A673 (cell line): ENCODE results near the gene RPS6KA3. TPM values are rescaled to one million over a fixed set of nuclear protein-coding genes. Genes with fewer than 3 reads are reported as not detected.

ENCODE experiments used
- BruUV-seq: library from RNA; stranded (reverse); fragments of 400-500 nt; replicated peaks from 2 replicates; lab custom pipeline; 2021; lab: Mats Ljungman, UMichigan
- CTCF ChIA-PET: fragments of 300-600 bp; sonication (Branson Sonifier 250); formaldehyde crosslinking; loops from one replicate; lab custom pipeline; 2022; ENCODE audit warnings: antibody characterized with exemption; lab: Charles Lee
- POLR2A ChIA-PET: fragments of 300-600 bp; sonication (Branson Sonifier 250); formaldehyde crosslinking; loops from one replicate; lab custom pipeline; 2022; ENCODE audit warnings: antibody characterized with exemption; ENCODE audit not compliant: low non-redundant PET; lab: Charles Lee
- DNase-seq: peaks from one replicate; pipeline ENCODE4 v3.0.0-alpha.2; 2015; ENCODE audit warnings: low spot score
- H3K27ac ChIP-seq: fragments of 200-600 bp; sonication (generic); 2 replicates; pipeline ENCODE4 v1.5.1; 2016; ENCODE audit warnings: mixed run types, low read depth, mild to moderate bottlenecking, mixed read lengths, antibody characterized with exemption, low read length; ENCODE audit not compliant: poor library complexity, severe bottlenecking
- H3K27me3 ChIP-seq: fragments of 200-600 bp; sonication (generic); replicated peaks from 2 replicates; pipeline ENCODE4 v1.6.1; 2017; ENCODE audit warnings: mixed run types, low read depth, mild to moderate bottlenecking, mixed read lengths, antibody characterized with exemption, low read length; ENCODE audit not compliant: insufficient read depth, poor library complexity
- H3K36me3 ChIP-seq: fragments of 200-600 bp; sonication (generic); 2 replicates; pipeline ENCODE4 v1.6.1; 2016; ENCODE audit warnings: mixed run types, mild to moderate bottlenecking, mixed read lengths, antibody characterized with exemption, low read length; ENCODE audit not compliant: insufficient read depth, poor library complexity, severe bottlenecking
- H3K4me1 ChIP-seq: fragments of 200-600 bp; sonication (generic); 2 replicates; pipeline ENCODE4 v1.6.1; 2017; ENCODE audit warnings: mixed run types, mild to moderate bottlenecking, mixed read lengths, antibody characterized with exemption, low read length; ENCODE audit not compliant: insufficient read depth, poor library complexity, severe bottlenecking
- H3K4me3 ChIP-seq: fragments of 200-600 bp; sonication (generic); 2 replicates; pipeline ENCODE4 v1.5.1; 2016; ENCODE audit warnings: low read depth, mixed run types, mild to moderate bottlenecking, mixed read lengths, low read length; ENCODE audit not compliant: poor library complexity, severe bottlenecking
- H3K9me3 ChIP-seq: fragments of 200-600 bp; sonication (generic); 2 replicates; pipeline ENCODE4 v1.6.1; 2016; ENCODE audit warnings: mixed run types, low read depth, mild to moderate bottlenecking, mixed read lengths, antibody characterized with exemption, low read length; ENCODE audit not compliant: poor library complexity, severe bottlenecking
- EZH2 ChIP-seq: fragments of 200-600 bp; sonication (generic); IDR thresholded peaks from 2 replicates; pipeline ENCODE4 v1.6.1; 2017; ENCODE audit warnings: borderline replicate concordance, low read depth, mild to moderate bottlenecking, mixed read lengths, antibody characterized with exemption, low read length; ENCODE audit not compliant: poor library complexity, severe bottlenecking
- intact Hi-C: fragments of 100-400 bp; cut with micrococcal nuclease; formaldehyde crosslinking; loops from one replicate; pipeline ENCODE4 v1.10.0; 2022; ENCODE audit not compliant: unreplicated experiment
- total RNA-seq: library from RNA; stranded (reverse); gene quantifications from 2 replicates; pipeline ENCODE4 v1.2.3, GENCODE V29; 2021
- TF ChIP-seq, protein P1 (sequence below): fragments of 300-800, 200-600 bp; sonication (generic); conservative IDR thresholded peaks from 2 replicates; pipeline ENCODE4 v1.5.1; 2017; ENCODE audit warnings: low read depth, mild to moderate bottlenecking, antibody characterized with exemption, low read length, moderate library complexity, mixed read lengths

The RPS6KA3 gene
- total RNA-seq, 1 experiment from 2014 or later = 33.6 TPM

DNA sequence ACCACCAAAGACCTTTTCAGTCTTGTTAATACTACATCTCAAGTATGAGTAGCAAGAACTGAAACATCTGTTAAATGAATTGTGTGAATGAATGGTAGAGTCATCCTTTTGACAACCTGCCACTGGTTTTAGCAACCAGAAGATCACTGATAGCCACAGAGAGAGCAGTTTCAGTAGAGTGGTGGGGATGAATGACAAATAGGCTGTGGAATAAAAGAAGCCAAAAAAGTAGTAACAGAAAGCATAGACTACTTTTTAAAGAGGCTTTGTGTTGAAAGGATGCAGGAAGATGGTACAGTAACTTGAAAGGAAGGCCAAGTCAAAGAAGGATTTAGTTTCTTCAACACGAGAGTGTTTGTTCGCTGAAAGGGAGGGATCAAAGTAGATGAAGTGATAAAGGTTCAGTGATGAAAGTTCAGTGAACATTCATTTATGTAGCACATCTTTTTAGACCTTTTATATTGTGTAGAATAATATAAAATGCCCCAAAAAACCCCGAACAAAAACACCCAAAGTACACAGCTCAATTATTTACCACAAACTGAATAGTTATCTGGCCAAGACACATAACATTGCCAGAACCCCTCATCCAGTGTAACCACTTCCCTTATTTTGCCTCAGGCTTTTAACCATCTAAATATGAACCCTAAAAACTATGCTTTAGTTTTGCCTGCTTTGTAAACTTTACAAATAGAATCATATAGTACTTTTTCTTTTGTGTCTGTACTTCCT lies 84.9 kb downstream of the RPS6KA3 start:
- no peaks in the 10 kb centered on the region for H3K9me3 ChIP-seq
- POLR2A ChIA-PET = no interaction called here
- BruUV-seq = no TSS peak
- no peak for TF ChIP-seq EZH2
- TF ChIP-seq, protein P1, sequence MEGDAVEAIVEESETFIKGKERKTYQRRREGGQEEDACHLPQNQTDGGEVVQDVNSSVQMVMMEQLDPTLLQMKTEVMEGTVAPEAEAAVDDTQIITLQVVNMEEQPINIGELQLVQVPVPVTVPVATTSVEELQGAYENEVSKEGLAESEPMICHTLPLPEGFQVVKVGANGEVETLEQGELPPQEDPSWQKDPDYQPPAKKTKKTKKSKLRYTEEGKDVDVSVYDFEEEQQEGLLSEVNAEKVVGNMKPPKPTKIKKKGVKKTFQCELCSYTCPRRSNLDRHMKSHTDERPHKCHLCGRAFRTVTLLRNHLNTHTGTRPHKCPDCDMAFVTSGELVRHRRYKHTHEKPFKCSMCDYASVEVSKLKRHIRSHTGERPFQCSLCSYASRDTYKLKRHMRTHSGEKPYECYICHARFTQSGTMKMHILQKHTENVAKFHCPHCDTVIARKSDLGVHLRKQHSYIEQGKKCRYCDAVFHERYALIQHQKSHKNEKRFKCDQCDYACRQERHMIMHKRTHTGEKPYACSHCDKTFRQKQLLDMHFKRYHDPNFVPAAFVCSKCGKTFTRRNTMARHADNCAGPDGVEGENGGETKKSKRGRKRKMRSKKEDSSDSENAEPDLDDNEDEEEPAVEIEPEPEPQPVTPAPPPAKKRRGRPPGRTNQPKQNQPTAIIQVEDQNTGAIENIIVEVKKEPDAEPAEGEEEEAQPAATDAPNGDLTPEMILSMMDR = no peak
- CTCF ChIA-PET = no interaction called here
- H3K27ac ChIP-seq = no peak overlapping the region
- H3K4me3 ChIP-seq = no peak overlapping the region
- H3K36me3 ChIP-seq = no peaks in the 10 kb centered on the region
- peaks cover 7% of the 10 kb centered on the region for H3K27me3 ChIP-seq
- intact Hi-C loops = no loop called here
- no peaks in the 10 kb centered on the region for H3K4me1 ChIP-seq
- DNase-seq = no peak

DNA sequence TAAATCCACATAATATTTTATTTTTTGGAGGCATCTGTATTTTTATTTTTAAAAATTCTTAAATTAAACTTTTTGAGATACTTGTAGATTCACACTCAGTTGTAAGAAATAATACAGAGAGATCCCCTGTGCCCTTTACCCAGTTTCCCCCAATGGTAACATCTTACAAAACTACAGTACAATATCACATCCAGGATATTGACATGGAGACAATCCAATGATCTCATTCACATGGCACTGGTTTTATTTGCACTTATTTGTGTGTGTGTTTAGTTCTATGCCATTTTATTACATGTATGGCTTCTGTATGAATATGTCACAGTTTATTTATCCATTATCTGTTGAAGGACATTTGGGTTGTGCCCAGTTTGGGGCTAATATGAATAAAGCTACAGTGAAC lies 89.6 kb downstream of the RPS6KA3 start:
- intact Hi-C loops = no loop called here
- Histone ChIP-seq H3K27me3 (no peaks in the 10 kb centered on the region), H3K36me3 (peaks cover 11% of the 10 kb centered on the region), H3K27ac (no peak overlapping the region), H3K9me3 (no peaks in the 10 kb centered on the region), H3K4me1 (no peaks in the 10 kb centered on the region), H3K4me3 (no peak overlapping the region)
- TF ChIP-seq, protein P1 = no peak
- TF ChIP-seq EZH2 = no peak
- ChIA-PET CTCF (no interaction called here), POLR2A (no interaction called here)
- no TSS peak for BruUV-seq
- no peak for DNase-seq

DNA sequence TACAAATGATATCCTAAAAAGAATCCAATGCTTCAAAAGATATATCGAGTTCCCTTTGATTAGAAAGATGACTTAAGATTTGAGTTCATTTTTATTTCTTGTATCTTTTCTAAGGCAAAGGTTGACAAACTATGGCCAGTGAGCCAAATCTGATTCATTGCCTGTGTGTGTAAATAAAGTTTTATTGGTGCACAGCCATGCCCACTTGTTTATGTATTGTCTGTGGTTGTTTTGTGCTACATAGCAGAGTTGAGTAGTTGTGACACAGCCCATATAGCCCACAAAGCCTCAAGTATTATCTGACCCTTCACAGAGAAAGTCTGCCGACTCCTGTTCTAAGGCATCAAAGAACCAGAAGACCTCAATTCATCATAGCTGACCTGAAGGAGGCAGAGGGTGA lies 92.9 kb downstream of the RPS6KA3 start:
- intact Hi-C loops = no loop called here
- Histone ChIP-seq H3K27ac (no peak overlapping the region), H3K9me3 (no peaks in the 10 kb centered on the region), H3K4me1 (no peaks in the 10 kb centered on the region), H3K27me3 (no peaks in the 10 kb centered on the region), H3K36me3 (peaks cover 11% of the 10 kb centered on the region), H3K4me3 (no peak overlapping the region)
- ChIA-PET POLR2A (no interaction called here), CTCF (no interaction called here)
- BruUV-seq = no TSS peak
- no peak for DNase-seq
- TF ChIP-seq EZH2 = no peak
- TF ChIP-seq, protein P1 = no peak
